Trophoblast cell (in vitro differentiated cells and primary cell): Measurements from ENCODE around the gene TRNP1.
"Not testable (repeated sequence)": the region's sequence is repeated elsewhere in the genome, so short reads cannot be mapped to it uniquely, and the experiment has no call there.

Source experiments
- DNase-seq, 2 donors: peaks; one replicate each; pipeline ENCODE4 v3.0.0-alpha.2; 2016
- H2AFZ ChIP-seq: 2 replicates; pipeline ENCODE4 v1.6.1; 2013; ENCODE audit warnings: low read length, moderate library complexity, mild to moderate bottlenecking; ENCODE audit not compliant: insufficient read depth, poor library complexity
- H2AK5ac ChIP-seq: 2 replicates; pipeline ENCODE4 v1.6.1; 2013; ENCODE audit warnings: mild to moderate bottlenecking, low read length
- H2BK120ac ChIP-seq: 2 replicates; pipeline ENCODE4 v1.6.1; 2013; ENCODE audit warnings: low read length, mild to moderate bottlenecking, moderate library complexity; ENCODE audit not compliant: insufficient read depth, poor library complexity
- H2BK12ac ChIP-seq: 2 replicates; pipeline ENCODE4 v1.6.1; 2013; ENCODE audit warnings: mild to moderate bottlenecking, low read length, moderate library complexity
- H2BK5ac ChIP-seq: 2 replicates; pipeline ENCODE4 v1.6.1; 2013; ENCODE audit warnings: low read length, low read depth, moderate library complexity, mild to moderate bottlenecking; ENCODE audit not compliant: poor library complexity
- H3K14ac ChIP-seq: 2 replicates; pipeline ENCODE4 v1.6.1; 2013; ENCODE audit warnings: mild to moderate bottlenecking, low read length
- H3K18ac ChIP-seq: 2 replicates; pipeline ENCODE4 v1.6.1; 2013; ENCODE audit warnings: mild to moderate bottlenecking, low read length
- H3K23ac ChIP-seq: 2 replicates; pipeline ENCODE4 v1.6.1; 2013; ENCODE audit warnings: low read length
- H3K27ac ChIP-seq: 2 replicates; pipeline ENCODE4 v1.5.1; 2013; ENCODE audit warnings: low read depth, mild to moderate bottlenecking, inconsistent platforms, low read length, moderate library complexity
- H3K27me3 ChIP-seq: 2 replicates; pipeline ENCODE4 v1.6.1; 2013; ENCODE audit warnings: inconsistent platforms, mild to moderate bottlenecking, low read length, moderate library complexity; ENCODE audit not compliant: insufficient read depth
- H3K36me3 ChIP-seq, 2 experiments: 1 replicate in 1 of 2; 2 replicates in 1 of 2; pipeline ENCODE4 v1.6.1; 2013; ENCODE audit warnings: low read length in 2 of 2, mild to moderate bottlenecking in 2 of 2, moderate library complexity in 1 of 2; ENCODE audit not compliant: insufficient read depth in 2 of 2, control insufficient read depth in 1 of 2
- H3K4ac ChIP-seq: 2 replicates; pipeline ENCODE4 v1.6.1; 2013; ENCODE audit warnings: low read depth, mild to moderate bottlenecking, low read length, moderate library complexity
- H3K4me1 ChIP-seq, 2 experiments: 1 replicate in 1 of 2; 2 replicates in 1 of 2; pipeline ENCODE4 v1.6.1; 2013; ENCODE audit warnings: low read length in 2 of 2, mild to moderate bottlenecking in 2 of 2, moderate library complexity in 1 of 2; ENCODE audit not compliant: insufficient read depth in 2 of 2, control insufficient read depth in 1 of 2
- H3K4me2 ChIP-seq: 2 replicates; pipeline ENCODE4 v1.6.1; 2013; ENCODE audit warnings: inconsistent platforms, mild to moderate bottlenecking, low read length, moderate library complexity
- H3K4me3 ChIP-seq: 2 replicates; pipeline ENCODE4 v1.5.1; 2013; ENCODE audit warnings: mild to moderate bottlenecking, low read depth, low read length, inconsistent platforms
- H3K79me1 ChIP-seq: one replicate; pipeline ENCODE4 v1.6.1; 2013; ENCODE audit warnings: low read length
- H3K79me2 ChIP-seq: 2 replicates; pipeline ENCODE4 v1.6.1; 2013; ENCODE audit warnings: low read length, mild to moderate bottlenecking; ENCODE audit not compliant: control insufficient read depth, insufficient read depth, poor library complexity
- H3K9ac ChIP-seq: 2 replicates; pipeline ENCODE4 v1.6.1; 2013; ENCODE audit warnings: mild to moderate bottlenecking, low read length
- H3K9me3 ChIP-seq: 2 replicates; pipeline ENCODE4 v1.6.1; 2013; ENCODE audit warnings: low read depth, mild to moderate bottlenecking, control low read depth, inconsistent platforms, low read length; ENCODE audit not compliant: insufficient read depth
- H4K12ac ChIP-seq: 2 replicates; pipeline ENCODE4 v1.6.1; 2013; ENCODE audit warnings: low read depth, mild to moderate bottlenecking, low read length, moderate library complexity
- H4K8ac ChIP-seq: 2 replicates; pipeline ENCODE4 v1.6.1; 2013; ENCODE audit warnings: low read depth, mild to moderate bottlenecking, low read length, moderate library complexity
- H4K91ac ChIP-seq: one replicate; pipeline ENCODE4 v1.6.1; 2013; ENCODE audit warnings: low read depth, mild to moderate bottlenecking, low read length, moderate library complexity
- WGBS: extraction: QIAGEN DNeasy Blood & Tissue Kit; methylation state at CpG from one replicate; pipeline ENCODE4 v1.1.7; 2013; ENCODE audit warnings: missing lambda C conversion rate; ENCODE audit not compliant: insufficient read length, insufficient coverage; ENCODE audit errors: extremely low coverage; 5-methylcytosine and 5-hydroxymethylcytosine counted together

The TRNP1 gene

DNA sequence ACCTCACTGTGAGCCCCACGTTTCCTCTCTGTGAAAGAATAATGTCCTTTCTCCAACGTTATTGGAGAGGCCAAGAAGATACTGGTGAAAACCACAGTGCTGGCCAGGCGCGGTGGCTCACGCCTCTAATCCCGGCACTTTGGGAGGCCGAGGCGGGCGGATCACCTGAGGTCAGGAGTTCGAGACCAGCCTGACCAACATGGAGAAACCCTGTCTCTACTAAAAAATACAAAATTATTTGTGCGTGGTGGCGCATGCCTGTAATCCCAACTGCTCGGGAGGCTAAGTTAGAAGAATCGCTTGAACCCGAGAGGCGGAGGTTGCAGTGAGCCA, 44.8 kb upstream of the TRNP1 start:
- not testable (repeated sequence) for H4K8ac ChIP-seq, DNase-seq, H3K4me2 ChIP-seq, H3K23ac ChIP-seq, H3K18ac ChIP-seq, H4K91ac ChIP-seq, H3K14ac ChIP-seq, H3K9me3 ChIP-seq, H2BK120ac ChIP-seq, H3K79me2 ChIP-seq, H4K12ac ChIP-seq, H3K27ac ChIP-seq, H3K9ac ChIP-seq, H3K79me1 ChIP-seq, H3K4me3 ChIP-seq, H3K4ac ChIP-seq, H2BK12ac ChIP-seq, H3K4me1 ChIP-seq, H2BK5ac ChIP-seq, H2AFZ ChIP-seq, H3K27me3 ChIP-seq, H2AK5ac ChIP-seq
- H3K36me3 ChIP-seq: peaks cover 59 to 62% of the 10 kb centered on the region in 2 experiments
- WGBS: no CpG with 5 or more reads among the region's 16 CpGs

DNA sequence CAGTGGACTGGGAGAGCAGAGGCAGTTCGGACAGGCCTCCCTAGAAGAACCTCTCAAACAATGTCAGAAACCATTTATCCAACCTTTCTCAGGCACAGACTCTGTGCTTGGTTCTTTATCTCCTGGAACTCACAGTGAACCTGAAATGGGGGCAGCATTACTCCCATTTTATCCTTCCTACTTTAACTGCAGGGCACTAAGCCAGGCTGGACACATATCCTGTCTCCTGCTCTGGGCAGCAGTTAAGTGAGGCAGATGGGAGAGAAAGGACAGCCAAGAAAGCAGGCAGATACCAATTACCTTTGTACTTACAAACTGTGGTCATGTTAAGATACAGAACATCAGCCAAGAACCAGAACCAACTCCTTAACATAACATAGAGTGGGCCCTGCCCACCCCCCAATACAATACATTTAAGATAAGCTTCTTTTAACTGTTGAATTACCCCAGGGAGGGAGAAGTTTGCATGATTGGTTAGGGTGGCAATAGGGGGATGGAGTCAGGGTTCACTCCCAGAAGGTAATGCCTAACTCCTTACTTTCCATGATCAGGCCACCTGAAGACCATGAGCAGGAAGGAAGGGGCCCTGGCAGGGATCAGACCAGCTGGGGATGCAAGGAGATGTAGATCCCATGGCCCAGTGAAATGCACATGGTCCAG, 44.1 kb upstream of the TRNP1 start:
- no peaks in the 10 kb centered on the region for H3K27me3 ChIP-seq
- H3K4me2 ChIP-seq: no peak overlapping the region
- no peak overlapping the region for H3K23ac ChIP-seq
- H2BK12ac ChIP-seq: no peak overlapping the region
- H3K9me3 ChIP-seq: peaks cover 1% of the 10 kb centered on the region
- H4K12ac ChIP-seq: no peak overlapping the region
- H3K4me1 ChIP-seq: no peaks in the 10 kb centered on the region
- no peaks in the 10 kb centered on the region for H3K79me1 ChIP-seq
- H3K36me3 ChIP-seq: peaks cover 53 to 56% of the 10 kb centered on the region in 2 experiments
- WGBS: no CpG with 5 or more reads among the region's 1 CpG
- no peaks in the 10 kb centered on the region for H3K79me2 ChIP-seq
- no peak overlapping the region for H2AFZ ChIP-seq
- no peak overlapping the region for H3K18ac ChIP-seq
- no peak overlapping the region for H3K4ac ChIP-seq
- no peak for DNase-seq
- H4K8ac ChIP-seq: no peak overlapping the region
- no peak overlapping the region for H2BK120ac ChIP-seq
- no peak overlapping the region for H2BK5ac ChIP-seq
- no peak overlapping the region for H4K91ac ChIP-seq
- H2AK5ac ChIP-seq: no peak overlapping the region
- no peak overlapping the region for H3K4me3 ChIP-seq
- no peak overlapping the region for H3K9ac ChIP-seq
- no peak overlapping the region for H3K14ac ChIP-seq
- H3K27ac ChIP-seq: no peak overlapping the region

DNA sequence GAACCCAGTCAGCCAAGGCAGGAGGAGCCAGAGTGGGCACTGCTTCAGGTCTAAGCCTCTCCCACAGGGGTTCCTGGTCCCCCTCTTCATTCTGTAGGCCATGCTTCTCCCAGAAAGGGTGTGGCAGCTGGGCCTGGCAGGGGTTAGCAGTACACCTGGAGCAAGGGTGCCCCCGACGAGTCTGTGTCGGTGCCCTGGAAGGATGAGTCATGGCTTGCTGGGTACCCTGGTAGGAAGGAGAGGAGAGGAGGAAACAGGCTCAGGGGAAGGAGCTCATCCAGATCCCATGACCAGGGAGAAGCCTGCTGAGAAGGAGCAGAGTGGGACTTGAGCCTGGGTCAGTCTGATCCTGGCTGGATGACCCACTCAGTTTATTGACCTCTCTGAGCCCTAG, 43.6 kb upstream of the TRNP1 start:
- no peak overlapping the region for H3K14ac ChIP-seq
- no peaks in the 10 kb centered on the region for H3K4me1 ChIP-seq
- no peak overlapping the region for H3K4ac ChIP-seq
- DNase-seq: no peak
- no peak overlapping the region for H4K12ac ChIP-seq
- no peak overlapping the region for H2BK12ac ChIP-seq
- H3K9me3 ChIP-seq: peaks cover 1% of the 10 kb centered on the region
- WGBS: no CpG with 5 or more reads among the region's 3 CpGs
- no peak overlapping the region for H3K9ac ChIP-seq
- H2BK5ac ChIP-seq: no peak overlapping the region
- H3K27me3 ChIP-seq: no peaks in the 10 kb centered on the region
- H3K4me3 ChIP-seq: no peak overlapping the region
- H3K18ac ChIP-seq: no peak overlapping the region
- H3K27ac ChIP-seq: no peak overlapping the region
- no peak overlapping the region for H4K8ac ChIP-seq
- peaks cover 51 to 56% of the 10 kb centered on the region in 2 experiments for H3K36me3 ChIP-seq
- no peak overlapping the region for H3K4me2 ChIP-seq
- H3K79me1 ChIP-seq: no peaks in the 10 kb centered on the region
- H2BK120ac ChIP-seq: no peak overlapping the region
- H3K23ac ChIP-seq: no peak overlapping the region
- no peak overlapping the region for H2AK5ac ChIP-seq
- no peak overlapping the region for H4K91ac ChIP-seq
- H2AFZ ChIP-seq: no peak overlapping the region
- H3K79me2 ChIP-seq: no peaks in the 10 kb centered on the region

DNA sequence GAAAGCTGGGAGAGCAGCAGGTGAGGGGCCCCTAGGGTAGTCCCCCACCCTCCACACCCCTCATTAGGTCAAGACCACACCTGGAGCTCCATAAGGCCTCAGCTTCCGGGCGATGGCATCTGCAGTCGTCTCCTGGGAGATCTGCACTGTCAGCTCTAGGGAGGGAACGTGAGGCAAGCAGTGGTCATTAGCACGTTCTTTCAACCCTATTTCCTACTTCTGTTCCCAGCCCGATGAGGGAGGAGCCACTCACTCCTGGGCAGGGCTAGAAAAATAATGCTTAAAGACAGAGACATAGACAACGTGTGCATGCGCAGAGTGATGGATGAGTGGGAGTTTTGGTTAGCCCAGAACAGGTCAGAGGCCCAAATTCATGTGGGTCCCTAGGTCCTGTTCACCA, 42.9 kb upstream of the TRNP1 start:
- Histone ChIP-seq H3K79me2 (no peaks in the 10 kb centered on the region), H2BK120ac (no peak overlapping the region), H3K9ac (no peak overlapping the region), H3K9me3 (peaks cover 1% of the 10 kb centered on the region), H2AK5ac (no peak overlapping the region), H3K23ac (no peak overlapping the region), H3K14ac (no peak overlapping the region), H3K36me3 (peaks cover 45 to 49% of the 10 kb centered on the region in 2 experiments), H3K27me3 (no peaks in the 10 kb centered on the region), H3K18ac (no peak overlapping the region), H3K4me1 (no peaks in the 10 kb centered on the region), H3K4me2 (no peak overlapping the region), H3K4ac (no peak overlapping the region), H2BK12ac (no peak overlapping the region), H4K12ac (no peak overlapping the region), H3K79me1 (no peaks in the 10 kb centered on the region), H3K27ac (no peak overlapping the region), H3K4me3 (no peak overlapping the region), H4K91ac (no peak overlapping the region), H4K8ac (no peak overlapping the region), H2AFZ (no peak overlapping the region), H2BK5ac (no peak overlapping the region)
- WGBS: no CpG with 5 or more reads among the region's 8 CpGs
- DNase-seq: no peak
